Hepatocyte (in vitro differentiated cells): ENCODE data around the gene SLF2. TPM values are rescaled to one million over a fixed set of nuclear protein-coding genes. Genes with fewer than 3 reads are reported as not detected.

ENCODE experiments used
- DNase-seq: peaks from one replicate; pipeline ENCODE4 v3.0.0-alpha.2; 2016; ENCODE audit warnings: low spot score
- H2AFZ ChIP-seq: fragments of 200-600 bp; sonication (generic); 2 replicates; pipeline ENCODE4 v1.6.0; 2016; ENCODE audit warnings: antibody characterized with exemption, mild to moderate bottlenecking
- H3K27ac ChIP-seq: fragments of 200-600 bp; sonication (generic); 2 replicates; pipeline ENCODE4 v1.5.1; 2016; ENCODE audit warnings: mild to moderate bottlenecking
- H3K27me3 ChIP-seq: fragments of 200-600 bp; sonication (generic); 2 replicates; pipeline ENCODE4 v1.6.1; 2016
- H3K36me3 ChIP-seq: fragments of 200-600 bp; sonication (generic); replicated peaks from 2 replicates; pipeline ENCODE4 v1.5.1; 2016; ENCODE audit warnings: low read depth; ENCODE audit not compliant: insufficient read depth
- H3K4me1 ChIP-seq: fragments of 200-600 bp; sonication (generic); 2 replicates; pipeline ENCODE4 v1.5.1; 2016; ENCODE audit warnings: mild to moderate bottlenecking, moderate library complexity; ENCODE audit not compliant: insufficient read depth
- H3K4me2 ChIP-seq: fragments of 200-600 bp; sonication (generic); 2 replicates; pipeline ENCODE4 v1.6.0; 2016
- H3K4me3 ChIP-seq: fragments of 200-600 bp; sonication (generic); 2 replicates; pipeline ENCODE4 v1.5.1; 2016; ENCODE audit warnings: mild to moderate bottlenecking
- H3K79me2 ChIP-seq: fragments of 200-600 bp; sonication (generic); 2 replicates; pipeline ENCODE4 v1.6.0; 2017; ENCODE audit warnings: mild to moderate bottlenecking
- H3K9me2 ChIP-seq: fragments of 200-600 bp; sonication (generic); replicated peaks from 2 replicates; pipeline ENCODE4 v1.6.0; 2017; ENCODE audit warnings: mild to moderate bottlenecking; ENCODE audit not compliant: insufficient read depth
- H3K9me3 ChIP-seq: fragments of 200-600 bp; sonication (generic); 2 replicates; pipeline ENCODE4 v1.5.1; 2016; ENCODE audit warnings: low read depth, mild to moderate bottlenecking
- H4K20me1 ChIP-seq: fragments of 200-600 bp; sonication (generic); 2 replicates; pipeline ENCODE4 v1.6.0; 2016; ENCODE audit warnings: mild to moderate bottlenecking; ENCODE audit not compliant: insufficient read depth, poor library complexity, severe bottlenecking
- EZH2 ChIP-seq: fragments of 200-600 bp; sonication (generic); IDR thresholded peaks from 2 replicates; pipeline ENCODE4 v1.6.1; 2016; ENCODE audit warnings: antibody characterized with exemption, mild to moderate bottlenecking, borderline replicate concordance
- EZH2phosphoT487 ChIP-seq: fragments of 200-600 bp; sonication (generic); IDR thresholded peaks from one replicate; pipeline ENCODE4 v1.6.1; 2018; ENCODE audit warnings: antibody characterized with exemption, mild to moderate bottlenecking, low read depth, moderate library complexity; ENCODE audit not compliant: unreplicated experiment, severe bottlenecking
- whole genome bisulfite sequencing: methylation state at CpG from one replicate; pipeline ENCODE4 v1.1.6; 2016; ENCODE audit warnings: low lambda C conversion rate; ENCODE audit errors: missing lambda C conversion rate; 5-methylcytosine and 5-hydroxymethylcytosine counted together
- polyA plus RNA-seq: library from polyadenylated mRNA; unstranded; fragments of >200 nt; fragmentation: Nextera tagmentation; extraction: Ambion mirVana; gene quantifications from 2 replicates; pipeline ENCODE4 v1.2.1, GENCODE V29; 2016
- total RNA-seq: library from RNA; depleted of rRNA; stranded (reverse); fragments of >200 nt; gene quantifications from 2 replicates; pipeline ENCODE4 v1.2.3, GENCODE V29; 2014
- TF ChIP-seq, protein P1 (sequence below): fragments of 200-600 bp; sonication (generic); IDR thresholded peaks from 2 replicates; pipeline ENCODE4 v1.5.1; 2016; ENCODE audit warnings: antibody characterized with exemption, mild to moderate bottlenecking; ENCODE audit not compliant: poor library complexity

SLF2 gene
- total and polyA plus RNA-seq, 2 experiments from 2014 or later = 11.7 to 23.5 TPM

DNA sequence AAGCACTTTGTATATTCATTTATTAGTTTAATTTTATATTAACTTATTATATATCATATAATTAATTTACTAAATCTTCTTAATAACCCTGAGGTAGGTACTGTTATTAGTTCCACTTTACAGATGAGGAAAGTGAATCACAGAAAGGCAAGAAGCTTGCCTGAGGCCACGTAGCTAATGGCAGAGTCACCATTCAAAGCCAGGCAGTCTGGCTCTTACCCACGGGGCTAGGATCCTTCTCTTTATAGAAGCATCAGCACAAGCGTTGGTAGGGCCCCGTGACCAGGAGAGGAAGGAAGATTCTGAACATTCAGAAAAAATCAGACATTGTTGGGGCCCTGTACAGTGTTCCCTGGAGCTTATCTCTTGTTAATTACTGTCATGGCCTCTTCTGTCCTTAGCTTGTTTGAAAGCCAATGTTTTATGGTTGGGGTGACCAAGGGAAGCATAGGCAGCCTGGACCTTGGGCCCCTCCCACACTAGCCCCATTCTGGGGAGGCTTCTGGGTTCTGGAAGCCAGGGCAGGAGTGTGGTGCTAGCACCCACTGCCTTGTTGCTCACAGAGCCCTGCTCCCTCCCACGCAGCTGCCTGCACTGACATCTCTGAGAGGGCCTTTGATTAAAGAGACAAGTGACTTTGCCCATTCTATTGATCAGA lies 31.1 kb upstream of the SLF2 start:
- no peaks in the 10 kb centered on the region for H4K20me1 ChIP-seq
- 64% methylated on average over 5 of the region's 5 CpGs for WGBS

DNA sequence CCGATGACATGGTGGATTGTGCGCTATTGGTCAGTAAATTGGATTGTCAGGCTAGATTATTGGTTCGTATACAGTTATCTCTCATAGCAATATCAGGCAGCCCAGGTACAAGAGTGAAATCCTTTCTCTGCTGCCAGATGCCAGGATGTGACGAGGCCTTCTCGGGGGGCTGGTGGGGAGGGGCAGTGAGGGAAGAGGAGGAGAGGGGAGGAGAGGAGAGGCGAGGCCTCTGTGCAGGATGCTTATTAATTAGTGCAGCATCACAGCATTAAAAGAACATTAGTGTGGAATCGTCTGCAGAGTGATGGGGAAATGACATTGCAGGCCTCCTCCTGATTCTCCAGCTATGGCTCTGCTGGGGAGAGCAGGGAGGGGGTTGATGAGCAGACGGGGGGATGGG lies 30.5 kb upstream of the SLF2 start:
- H3K4me1 ChIP-seq = peaks cover 39% of the 10 kb centered on the region
- H3K4me2 ChIP-seq = no peak overlapping the region
- H3K27me3 ChIP-seq = no peaks in the 10 kb centered on the region
- H2AFZ ChIP-seq = no peak overlapping the region
- peak overlapping the region; percentile 30 for H3K27ac ChIP-seq
- no peaks in the 10 kb centered on the region for H3K79me2 ChIP-seq
- H4K20me1 ChIP-seq = no peaks in the 10 kb centered on the region
- no peaks in the 10 kb centered on the region for H3K36me3 ChIP-seq
- no peak overlapping the region for H3K4me3 ChIP-seq
- no peaks in the 10 kb centered on the region for H3K9me2 ChIP-seq
- DNase-seq = no peak
- WGBS = 66% methylated on average over 6 of the region's 8 CpGs
- TF ChIP-seq EZH2phosphoT487 = no peak
- TF ChIP-seq, protein P1, sequence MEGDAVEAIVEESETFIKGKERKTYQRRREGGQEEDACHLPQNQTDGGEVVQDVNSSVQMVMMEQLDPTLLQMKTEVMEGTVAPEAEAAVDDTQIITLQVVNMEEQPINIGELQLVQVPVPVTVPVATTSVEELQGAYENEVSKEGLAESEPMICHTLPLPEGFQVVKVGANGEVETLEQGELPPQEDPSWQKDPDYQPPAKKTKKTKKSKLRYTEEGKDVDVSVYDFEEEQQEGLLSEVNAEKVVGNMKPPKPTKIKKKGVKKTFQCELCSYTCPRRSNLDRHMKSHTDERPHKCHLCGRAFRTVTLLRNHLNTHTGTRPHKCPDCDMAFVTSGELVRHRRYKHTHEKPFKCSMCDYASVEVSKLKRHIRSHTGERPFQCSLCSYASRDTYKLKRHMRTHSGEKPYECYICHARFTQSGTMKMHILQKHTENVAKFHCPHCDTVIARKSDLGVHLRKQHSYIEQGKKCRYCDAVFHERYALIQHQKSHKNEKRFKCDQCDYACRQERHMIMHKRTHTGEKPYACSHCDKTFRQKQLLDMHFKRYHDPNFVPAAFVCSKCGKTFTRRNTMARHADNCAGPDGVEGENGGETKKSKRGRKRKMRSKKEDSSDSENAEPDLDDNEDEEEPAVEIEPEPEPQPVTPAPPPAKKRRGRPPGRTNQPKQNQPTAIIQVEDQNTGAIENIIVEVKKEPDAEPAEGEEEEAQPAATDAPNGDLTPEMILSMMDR = no peak
- no peak for TF ChIP-seq EZH2
- no peaks in the 10 kb centered on the region for H3K9me3 ChIP-seq

More for the DNA sequence above, 31.1 kb upstream of the SLF2 start:
- H3K4me3 ChIP-seq = no peak overlapping the region
- H3K36me3 ChIP-seq = no peaks in the 10 kb centered on the region
- DNase-seq = no peak
- H3K9me3 ChIP-seq = no peaks in the 10 kb centered on the region
- no peaks in the 10 kb centered on the region for H3K27me3 ChIP-seq
- no peak overlapping the region for H2AFZ ChIP-seq
- H3K4me1 ChIP-seq = peaks cover 37% of the 10 kb centered on the region
- H3K9me2 ChIP-seq = no peaks in the 10 kb centered on the region
- peak overlapping the region; percentile 20 for H3K4me2 ChIP-seq
- H3K27ac ChIP-seq = peak overlapping the region; percentile 30
- H3K79me2 ChIP-seq = no peaks in the 10 kb centered on the region
- TF ChIP-seq EZH2 (no peak), EZH2phosphoT487 (no peak)
- TF ChIP-seq, protein P1 = no peak

DNA sequence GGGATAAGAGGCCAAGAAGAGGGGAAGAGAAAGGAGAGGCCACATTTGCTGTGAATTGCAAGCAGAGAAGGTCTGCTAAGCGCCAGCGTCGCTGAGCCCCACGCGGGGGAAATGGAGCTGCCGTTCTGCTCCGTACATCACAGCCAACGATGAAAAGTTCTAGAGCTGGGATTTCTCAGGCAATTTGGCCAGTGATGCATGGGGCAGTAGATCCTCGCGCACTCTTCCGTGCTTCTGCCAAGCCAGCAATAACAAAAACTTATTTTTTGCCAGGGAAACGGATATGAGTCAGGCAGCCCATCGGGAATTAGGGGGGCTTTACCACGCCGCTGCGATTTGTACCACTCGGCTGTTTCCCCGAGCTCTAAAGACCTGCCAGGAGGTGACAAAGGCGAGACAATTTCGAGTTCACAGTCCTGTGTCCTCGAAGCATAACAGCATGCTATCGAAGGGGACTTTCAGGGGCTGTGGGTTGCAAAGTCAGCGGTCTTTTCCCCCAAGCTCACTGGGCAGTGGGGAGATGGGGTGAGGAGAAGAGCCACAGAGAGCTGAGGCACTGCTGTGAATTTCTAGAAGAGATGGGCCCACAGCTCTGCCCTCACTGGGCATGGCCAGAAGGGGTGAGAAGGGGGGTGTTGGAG lies 30.0 kb upstream of the SLF2 start:
- Histone ChIP-seq H3K27me3 (no peaks in the 10 kb centered on the region), H3K79me2 (no peaks in the 10 kb centered on the region), H3K4me2 (no peak overlapping the region), H3K36me3 (no peaks in the 10 kb centered on the region), H3K27ac (peak overlapping the region; percentile 23), H3K4me3 (no peak overlapping the region), H3K9me2 (no peaks in the 10 kb centered on the region), H3K9me3 (no peaks in the 10 kb centered on the region), H3K4me1 (peaks cover 44% of the 10 kb centered on the region), H4K20me1 (no peaks in the 10 kb centered on the region), H2AFZ (no peak overlapping the region)
- TF ChIP-seq EZH2 = no peak
- TF ChIP-seq, protein P1 = no peak
- TF ChIP-seq EZH2phosphoT487 = no peak
- no peak for DNase-seq
- WGBS = 68% methylated on average over 23 of the region's 23 CpGs
